CMK (cell line): ENCODE results near the gene SLC7A10.
"Not testable (repeated sequence)": the region's sequence is repeated elsewhere in the genome, so short reads cannot be mapped to it uniquely, and the experiment has no call there.

Source experiments
- DNase-seq: peaks from one replicate; pipeline ENCODE4 v3.0.0-alpha.2; 2010; ENCODE audit warnings: low read depth

The SLC7A10 gene

DNA sequence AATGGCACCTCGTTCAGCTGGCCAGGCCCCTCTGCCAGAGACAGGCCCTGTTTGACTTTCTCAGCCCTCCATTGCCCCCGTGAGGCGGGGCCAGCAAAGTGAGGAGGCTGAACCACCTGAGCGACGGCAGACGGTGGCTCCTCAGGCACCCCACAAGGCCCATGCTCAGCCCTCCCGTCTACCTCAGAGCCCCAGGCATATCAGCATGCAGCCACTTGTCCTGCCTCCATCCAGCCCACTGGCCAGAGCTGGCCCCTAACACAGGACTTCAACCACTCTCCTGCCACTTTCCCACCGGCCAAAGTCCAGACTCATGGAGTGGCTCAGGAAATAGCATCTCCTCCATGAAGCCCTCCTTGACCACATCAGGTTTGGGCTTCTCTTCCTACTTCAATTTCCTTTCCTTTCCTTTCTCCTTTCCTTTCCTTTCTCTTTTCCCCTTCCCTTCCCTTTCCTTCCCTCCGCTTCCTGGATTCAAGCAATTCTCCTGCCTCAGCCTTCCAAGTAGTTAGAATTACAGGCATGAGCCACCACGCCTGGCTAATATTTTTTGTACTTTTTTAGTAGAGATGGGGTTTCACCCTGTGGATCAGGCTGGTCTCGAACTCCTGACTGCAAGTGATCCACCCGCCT is 9.3 kb downstream of the SLC7A10 start:
- DNase-seq, result no peak

DNA sequence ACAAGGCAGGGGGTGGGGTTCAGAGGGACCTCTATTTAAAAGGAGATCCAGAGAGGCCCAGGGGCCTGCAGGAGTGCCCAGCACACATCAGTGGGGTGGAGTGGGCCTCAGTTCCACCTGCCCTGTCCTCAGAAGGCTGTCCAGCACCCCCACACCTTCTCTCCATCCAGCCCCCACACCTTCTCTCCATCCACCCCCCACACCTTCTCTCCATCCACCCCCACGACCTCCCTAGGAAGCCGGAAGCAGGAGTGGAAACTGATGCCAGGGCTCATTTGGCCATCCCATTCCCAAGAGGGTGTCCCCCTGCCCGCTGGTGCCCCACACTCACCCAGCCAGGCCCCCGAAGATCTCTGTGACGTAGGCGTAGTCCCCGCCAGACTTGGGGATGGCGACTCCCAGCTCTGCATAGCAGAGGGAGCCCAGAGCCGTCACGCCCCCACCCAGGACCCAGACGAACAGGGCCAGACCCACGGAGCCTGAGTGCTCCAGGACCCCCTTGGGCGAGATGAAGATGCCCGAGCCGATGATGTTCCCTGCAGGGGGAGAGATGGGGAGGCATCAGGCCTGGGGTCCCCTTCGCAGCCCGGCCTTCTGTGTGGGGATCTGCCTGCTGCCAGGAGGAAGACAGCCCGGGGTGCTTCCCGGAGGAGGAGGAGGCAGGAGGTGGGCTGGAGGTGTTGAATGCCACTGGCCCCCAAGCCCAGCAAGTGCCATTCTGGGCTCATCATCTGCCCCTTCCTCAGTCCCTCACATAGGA is 10.0 kb downstream of the SLC7A10 start:
- DNase-seq, result no peak

DNA sequence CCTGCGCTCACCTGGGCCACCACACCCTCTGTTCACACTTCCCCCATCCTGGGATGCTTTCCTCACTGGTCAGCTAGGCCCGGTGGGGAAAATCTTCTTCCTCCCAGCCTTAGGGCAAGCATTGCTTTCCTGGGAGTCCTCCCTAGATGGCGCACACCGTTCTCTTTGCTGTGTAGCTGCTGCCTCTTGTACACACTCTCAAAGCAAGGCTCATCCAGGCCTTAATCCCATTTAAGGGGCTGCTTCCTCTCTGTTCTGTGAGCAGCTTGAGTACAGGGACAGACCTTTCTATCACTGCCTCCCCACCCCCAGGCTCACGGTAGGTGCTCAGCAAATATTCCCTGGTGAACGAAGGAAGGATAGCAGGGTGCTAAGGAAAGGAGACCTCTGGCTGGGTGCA is 11.1 kb downstream of the SLC7A10 start:
- DNase-seq, result no peak

DNA sequence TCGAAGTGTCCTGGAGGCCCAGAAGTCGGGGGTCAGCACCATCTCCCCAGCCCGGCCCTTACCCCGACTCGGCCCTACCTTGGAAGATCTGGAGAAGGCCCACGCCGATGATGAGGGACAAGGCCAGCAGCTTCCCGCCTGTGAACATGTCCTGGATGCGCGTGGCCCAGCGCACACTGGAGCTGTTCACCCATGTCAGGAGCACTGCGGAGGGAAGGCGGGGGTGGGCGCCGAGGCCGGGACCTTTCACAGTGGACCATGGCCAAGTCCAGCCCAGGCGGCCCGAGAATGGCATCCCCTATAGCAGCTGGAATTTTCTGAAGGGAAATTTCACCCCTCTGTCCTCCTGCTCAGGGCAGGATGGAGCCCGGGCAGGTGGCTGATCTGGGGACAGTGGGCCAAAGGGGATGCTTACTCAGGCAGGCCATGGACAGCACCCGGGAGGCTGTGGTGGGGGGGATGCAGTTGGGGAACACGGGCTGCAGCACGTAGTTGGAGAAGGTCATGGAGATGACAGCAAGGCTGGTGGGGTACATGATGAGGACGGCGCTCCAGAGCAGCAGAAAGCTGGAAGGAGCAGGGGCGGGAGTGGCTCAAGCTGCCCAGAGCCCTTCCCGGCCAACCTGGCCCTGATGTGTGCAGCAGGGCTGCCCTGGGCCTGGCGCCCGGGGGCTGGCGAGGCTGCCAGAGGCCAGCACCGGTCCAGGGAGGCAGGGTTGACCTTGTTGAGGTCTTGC is 13.0 kb downstream of the SLC7A10 start:
- no peak for DNase-seq

DNA sequence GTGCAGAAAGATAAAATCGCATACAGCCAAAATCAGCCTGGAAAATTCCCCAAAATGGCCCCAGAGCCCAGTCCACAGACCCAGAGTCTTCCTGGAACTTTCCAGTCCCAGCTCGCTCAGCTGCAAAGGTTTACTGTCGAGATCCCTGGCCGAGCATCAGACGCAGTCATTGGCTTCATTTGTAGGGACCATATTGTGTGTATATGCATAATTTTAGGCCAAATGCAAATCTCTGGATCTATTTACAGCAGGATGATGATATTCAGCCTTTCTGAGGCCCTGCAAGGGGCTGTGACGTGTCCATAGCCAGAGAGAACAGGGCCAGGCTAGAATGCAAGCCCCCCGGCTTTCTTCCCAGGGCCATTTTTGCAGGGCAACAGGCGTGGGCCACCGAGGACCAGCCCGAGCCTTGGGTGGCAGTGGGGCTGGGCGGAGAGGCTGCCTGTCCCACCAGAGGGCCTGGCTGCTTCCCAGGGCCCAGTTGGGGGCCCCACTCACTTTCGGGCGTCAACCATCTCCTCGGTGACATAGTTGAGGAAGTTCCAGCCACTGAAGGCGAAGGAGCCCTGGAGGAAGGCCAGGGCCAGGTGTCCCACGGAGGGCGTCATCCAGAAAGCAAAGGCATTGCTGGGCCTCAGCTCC is 13.7 kb downstream of the SLC7A10 start:
- DNase-seq, result no peak

DNA sequence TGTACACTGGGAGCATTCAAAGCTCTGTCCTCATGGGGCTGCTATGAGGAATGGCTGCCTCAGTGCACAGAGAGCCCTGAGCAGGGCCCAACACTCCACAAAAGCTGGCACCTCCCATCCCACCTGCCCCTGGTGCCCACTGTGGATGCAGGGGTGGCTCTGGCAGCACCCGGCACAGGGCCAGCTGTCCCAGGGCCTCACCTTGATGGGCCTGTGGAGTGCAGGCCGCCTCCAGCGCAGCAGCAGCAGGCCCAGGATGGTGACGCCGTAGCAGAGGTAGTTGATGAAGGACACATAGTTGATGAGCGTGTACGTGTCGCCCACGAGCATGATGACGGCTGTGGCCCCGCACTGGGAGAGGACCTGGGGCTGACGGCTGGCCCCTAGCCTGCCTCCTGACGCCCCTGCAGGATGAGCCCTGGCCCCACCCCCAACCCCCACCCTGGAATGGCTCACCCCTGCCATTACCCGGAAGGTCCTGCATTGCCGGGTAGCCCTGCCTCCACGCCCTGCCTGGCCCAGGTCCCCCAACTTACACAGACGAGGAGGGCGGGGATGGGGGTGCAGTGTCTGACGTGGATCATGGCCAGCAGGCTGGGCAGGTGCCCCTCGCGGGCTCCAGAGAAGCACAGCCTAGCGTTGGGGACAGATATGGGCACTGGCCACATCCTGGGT is 15.2 kb downstream of the SLC7A10 start:
- no peak for DNase-seq

DNA sequence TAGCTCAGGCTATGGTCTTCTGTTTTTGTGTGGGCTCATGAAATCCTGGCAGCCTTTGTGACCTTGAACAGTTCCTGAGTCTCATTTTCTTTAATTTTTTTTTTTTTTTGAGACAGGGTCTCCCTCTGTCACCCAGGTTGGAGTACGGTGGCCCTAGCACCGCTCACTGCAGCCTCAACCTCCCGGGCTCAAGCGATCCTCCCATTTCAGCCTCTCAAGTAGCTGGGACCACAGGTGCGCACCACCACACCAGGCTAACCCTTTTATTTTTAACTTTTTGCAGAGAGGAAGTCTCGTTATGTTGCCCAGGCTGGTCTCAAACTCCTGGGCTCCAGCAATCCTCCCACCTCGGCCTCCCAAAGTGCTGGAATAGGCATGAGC is 15.8 kb downstream of the SLC7A10 start:
- not testable (repeated sequence) for DNase-seq

DNA sequence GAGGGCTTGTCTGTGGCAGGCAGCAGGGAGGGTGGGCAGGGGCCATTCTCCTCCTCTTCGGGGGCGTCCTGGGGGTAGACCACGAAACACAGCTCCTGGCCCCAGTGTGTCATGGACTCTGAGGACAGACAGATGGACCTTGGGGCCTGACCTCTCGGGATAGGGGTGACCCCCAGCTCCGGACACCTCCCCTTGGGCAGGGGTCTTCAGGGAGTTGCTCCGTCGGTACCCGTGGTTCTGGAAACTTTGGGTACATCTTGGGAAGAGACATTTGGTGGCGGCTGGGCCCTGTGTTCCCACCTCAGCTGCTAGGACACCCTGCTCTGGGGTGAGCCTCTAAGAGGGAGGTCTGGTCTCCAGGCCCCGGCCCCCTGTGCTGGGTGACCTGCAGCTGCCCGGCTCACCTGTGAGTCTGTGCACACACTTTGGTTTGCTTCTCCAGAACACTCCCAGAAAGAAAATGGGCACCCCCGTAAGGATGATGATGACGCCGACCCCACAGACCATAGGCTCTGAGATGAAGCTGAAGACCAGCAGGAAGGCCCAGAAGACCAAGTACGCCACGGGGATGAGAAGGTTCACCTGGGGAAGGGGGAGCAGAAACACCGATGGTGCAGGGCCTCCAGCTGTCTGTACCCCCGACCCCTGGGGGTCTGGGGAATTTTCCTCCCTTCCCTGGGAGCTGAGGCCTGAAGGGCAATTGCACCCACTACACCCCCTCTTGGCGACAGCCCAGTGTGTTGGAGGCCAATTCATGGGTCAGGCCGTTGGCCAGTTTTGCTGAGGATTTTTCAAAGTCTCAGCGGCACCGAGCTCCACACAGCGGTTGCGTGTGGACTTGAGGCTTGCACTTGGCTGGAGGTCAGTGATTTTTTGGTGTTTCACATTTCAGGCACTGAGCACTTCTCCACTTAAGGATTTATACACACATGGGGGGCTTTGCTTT is 16.5 kb downstream of the SLC7A10 start:
- DNase-seq, result no peak

DNA sequence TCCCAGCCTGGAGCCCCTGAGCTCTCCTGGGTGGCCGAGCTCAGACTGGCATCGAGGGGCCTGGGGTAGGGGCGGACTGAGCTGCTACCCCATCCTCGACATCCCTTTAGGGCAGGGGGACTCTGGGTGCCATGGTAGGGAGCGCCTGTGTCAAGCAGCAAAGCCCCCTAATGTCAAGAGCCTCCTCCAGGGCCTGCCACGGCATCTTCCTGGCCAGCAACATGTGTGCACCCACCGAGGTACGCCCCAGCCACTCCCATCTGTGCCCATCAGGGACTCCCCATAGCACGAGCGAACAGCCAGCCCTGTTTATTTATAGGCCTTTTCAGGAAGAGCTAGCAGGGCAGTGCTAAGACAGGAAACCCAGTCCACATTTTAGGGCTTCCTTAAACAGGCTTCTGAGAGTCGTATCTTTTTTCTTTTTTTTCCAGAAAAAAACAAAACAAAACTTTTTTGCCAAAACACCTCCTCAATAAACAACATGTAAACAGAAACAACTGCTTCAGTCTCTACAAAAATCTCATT is 17.2 kb downstream of the SLC7A10 start:
- peak; percentile 12 for DNase-seq

DNA sequence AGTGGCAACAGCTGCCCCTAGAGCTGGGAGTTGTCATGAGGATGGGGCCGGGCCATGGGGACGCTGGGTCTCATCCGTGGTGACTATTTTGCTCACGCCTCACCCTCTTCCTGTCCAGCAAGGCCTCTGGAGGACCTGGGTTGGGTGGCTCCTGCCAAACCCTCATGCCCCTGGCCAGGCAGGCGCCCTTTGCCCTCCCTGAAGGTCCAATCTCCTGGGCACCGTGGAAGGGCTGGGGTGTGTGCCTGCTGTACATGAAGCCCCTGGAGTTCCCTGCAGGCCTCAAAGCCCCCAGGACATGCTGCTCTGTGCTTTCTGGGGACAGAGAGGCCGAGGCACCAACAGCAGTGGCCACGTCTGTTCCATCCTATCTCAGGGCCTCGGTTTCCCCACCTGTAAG is 17.7 kb downstream of the SLC7A10 start:
- no peak for DNase-seq

DNA sequence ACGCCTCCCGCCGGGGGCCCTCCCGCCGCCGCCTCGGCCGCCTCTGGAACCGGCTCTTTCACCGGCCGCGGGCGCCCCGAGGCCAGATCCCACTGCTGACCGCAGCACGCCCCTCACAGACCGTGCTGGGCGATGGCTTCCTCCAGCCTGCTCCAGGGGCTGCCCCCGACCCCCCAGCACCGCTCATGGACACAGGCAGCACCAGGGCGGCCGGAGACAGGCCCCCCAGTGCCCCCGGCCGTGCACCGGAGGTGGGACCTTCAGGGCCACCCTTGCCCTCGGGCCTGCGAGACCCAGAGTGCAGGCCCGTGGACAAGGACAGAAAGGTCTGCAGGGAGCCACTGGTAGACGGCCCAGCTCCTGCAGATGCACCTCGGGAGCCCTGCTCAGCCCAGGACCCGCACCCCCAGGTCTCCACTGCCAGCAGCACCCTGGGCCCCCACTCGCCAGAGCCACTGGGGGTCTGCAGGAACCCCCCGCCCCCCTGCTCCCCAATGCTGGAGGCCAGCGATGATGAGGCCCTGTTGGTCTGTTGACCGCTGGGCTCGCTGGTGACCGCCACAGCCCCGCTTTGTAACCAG is 18.5 kb downstream of the SLC7A10 start:
- no peak for DNase-seq

DNA sequence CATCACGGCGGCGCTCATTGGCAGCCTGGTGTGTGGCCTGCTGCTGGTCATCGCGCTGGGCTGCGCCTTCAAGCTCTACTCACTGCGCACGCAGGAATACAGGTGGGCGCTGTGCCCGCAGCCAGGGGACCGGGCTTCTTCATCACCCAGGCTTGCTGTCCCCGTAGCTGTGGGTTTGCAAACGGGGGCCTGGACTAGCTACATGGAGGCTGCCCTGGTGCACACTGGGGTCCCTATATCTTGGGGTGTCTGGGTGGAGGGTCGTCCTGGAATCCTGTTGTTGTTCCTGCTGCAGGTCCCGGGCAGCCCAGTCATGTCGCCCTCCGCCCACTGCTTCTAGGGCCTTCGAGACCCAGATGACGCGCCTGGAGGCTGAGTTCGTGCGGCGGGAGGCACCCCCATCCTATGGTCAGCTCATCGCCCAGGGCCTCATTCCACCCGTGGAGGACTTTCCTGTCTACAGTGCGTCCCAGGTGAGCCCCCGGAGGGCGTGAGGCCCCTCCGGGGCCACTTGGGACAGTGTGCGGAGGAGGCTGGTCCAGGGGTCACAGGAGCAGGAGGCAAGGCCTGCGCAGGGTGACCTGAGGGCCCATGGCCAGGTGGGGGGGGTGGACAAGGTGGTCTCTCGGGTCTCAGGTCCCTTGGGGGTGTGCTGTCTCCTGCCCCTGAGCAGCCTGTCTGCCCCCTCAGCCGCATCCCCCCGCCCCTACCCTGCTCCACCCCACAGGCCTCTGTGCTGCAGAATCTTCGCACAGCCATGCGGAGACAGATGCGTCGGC is 19.2 kb downstream of the SLC7A10 start:
- no peak for DNase-seq

DNA sequence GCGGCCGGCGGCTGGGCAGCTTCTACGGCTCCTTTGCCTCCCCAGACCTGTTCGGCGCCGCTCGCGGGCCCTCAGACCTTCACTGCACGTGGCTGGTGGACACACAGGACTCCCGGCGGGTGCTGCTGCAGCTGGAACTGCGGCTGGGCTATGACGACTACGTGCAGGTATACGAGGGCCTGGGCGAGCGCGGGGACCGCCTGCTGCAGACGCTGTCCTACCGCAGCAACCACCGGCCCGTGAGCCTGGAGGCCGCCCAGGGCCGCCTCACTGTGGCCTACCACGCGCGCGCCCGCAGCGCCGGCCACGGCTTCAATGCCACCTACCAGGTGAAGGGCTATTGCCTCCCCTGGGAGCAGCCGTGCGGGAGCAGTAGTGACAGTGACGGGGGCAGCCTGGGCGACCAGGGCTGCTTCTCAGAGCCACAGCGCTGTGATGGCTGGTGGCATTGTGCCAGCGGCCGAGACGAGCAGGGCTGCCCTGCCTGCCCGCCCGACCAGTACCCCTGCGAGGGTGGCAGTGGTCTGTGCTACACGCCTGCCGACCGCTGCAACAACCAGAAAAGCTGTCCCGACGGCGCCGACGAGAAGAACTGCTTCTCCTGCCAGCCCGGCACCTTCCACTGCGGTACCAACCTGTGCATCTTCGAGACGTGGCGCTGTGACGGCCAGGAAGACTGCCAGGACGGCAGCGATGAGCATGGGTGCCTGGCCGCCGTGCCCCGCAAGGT is 20.0 kb downstream of the SLC7A10 start:
- no peak for DNase-seq

DNA sequence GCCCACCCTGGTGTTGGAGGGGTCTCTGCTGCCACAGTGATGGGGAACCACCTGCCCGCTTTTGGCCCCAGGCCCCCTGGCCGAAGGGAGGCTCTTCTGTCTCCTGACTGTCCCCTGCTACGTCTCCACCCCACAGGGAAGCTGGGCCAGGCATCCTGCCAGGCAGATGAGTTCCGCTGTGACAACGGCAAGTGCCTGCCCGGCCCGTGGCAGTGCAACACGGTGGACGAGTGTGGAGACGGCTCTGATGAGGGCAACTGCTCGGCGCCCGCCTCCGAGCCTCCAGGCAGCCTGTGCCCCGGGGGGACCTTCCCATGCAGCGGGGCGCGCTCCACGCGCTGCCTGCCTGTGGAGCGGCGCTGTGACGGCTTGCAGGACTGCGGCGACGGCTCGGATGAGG is 20.5 kb downstream of the SLC7A10 start:
- no peak for DNase-seq

DNA sequence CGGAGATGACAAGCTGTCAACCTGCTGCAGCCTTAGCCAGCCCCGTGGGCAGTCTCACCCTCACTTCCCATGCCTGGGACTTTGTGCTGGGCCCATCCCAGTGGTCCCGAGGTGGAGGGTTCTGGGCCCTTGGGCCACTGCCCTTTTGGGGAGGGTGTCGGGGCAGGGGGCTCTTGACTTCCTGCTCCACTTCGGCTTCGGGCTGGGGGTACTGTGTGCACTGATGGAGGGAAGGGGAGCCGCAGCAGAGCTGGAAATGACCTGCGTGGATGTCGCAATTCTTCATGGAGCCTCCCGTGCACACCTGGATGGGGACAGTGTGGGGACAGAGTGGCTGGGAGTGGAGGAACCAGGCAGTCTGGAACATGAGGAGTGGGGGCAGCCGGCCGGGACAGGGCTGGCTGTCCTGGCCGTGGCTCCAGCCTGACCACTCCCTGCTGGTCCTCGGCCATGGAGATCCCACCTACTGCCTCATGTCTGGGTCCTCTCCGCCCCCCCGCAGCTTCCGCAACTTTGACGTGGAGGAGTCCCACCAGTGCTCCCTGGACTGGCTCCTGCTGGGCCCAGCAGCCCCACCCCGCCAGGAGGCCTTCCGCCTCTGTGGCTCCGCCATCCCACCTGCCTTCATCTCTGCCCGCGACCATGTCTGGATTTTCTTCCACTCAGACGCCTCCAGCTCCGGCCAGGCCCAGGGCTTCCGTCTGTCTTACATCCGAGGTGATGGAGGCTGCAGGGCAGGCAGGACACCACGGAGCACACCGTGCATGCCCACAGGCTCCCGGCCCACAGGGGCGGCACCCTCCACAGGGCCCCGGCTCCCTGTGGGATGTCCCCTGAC is 21.3 kb downstream of the SLC7A10 start:
- no peak for DNase-seq

DNA sequence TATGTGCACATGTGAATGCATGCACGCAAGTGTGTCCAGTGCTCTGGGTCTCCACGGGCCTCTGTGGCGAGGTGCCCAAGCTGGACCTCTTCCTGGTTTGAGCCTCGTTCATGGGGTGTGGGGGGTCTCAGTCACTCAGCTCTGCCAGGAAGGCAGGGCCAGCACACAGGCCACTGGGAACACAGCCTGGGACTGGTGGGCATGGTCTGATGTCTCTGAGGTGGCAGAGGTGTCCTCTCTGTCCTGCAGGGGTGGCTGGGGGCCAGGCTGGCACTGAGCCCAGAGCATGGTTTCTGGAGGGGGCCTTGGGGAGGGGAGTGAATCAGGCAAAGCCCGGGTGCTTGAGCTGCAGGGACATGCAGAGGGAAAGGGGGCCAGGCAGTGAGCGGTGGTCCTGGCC is 22.1 kb downstream of the SLC7A10 start:
- DNase-seq, result no peak

DNA sequence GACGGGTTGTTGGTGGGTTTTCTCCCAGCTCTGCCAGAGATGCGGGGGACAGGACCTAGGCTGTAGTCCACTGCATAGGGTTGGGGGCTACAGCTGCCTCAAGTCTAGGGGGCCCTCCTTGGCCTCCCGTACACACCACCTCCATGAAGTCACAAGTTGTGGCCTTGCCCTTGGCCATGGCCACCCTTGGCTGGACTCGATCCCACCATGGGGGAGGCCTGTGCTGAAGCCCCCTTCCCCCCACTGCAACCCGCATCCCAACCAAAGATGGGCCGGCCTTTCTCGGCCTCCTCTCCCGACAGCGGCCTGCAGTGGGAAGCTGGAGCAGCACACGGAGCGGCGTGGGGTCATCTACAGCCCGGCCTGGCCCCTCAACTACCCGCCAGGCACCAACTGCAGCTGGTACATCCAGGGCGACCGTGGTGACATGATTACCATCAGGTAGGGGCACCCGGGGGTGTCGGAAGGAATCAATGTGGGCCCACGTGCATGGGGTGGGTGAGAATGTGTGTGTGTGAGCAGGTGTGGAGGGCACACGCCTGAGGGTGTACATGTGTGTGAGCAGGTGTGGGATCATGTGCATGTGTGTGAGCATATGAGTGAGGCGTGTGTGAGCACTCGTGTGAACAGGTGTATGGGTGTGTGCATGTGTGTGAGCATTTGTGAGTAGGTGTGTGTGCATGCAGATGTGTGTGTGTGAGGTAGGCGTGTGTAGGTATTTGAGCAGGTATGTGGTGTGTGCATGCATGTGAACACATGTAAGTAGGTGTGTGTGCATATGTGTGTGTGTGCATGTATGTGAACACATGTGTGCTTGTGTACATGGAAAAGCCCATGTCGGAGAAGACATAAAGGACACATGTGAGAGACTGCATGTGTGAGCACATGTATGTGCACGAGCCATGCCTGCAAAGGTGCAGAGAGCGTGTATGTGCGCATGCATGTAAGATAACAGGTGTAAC is 22.8 kb downstream of the SLC7A10 start:
- DNase-seq, result no peak
